Tibial nerve (tissue), 4 donors: ENCODE data around the gene MRPL44. TPM values are rescaled to one million over a fixed set of nuclear protein-coding genes. Genes with fewer than 3 reads are reported as not detected.

Experiments used
- DNase-seq, 2 donors: peaks; one replicate each; pipeline ENCODE4 v3.0.0-alpha.2; 2019; ENCODE audit warnings: low spot score in 2 of 2
- H3K27ac ChIP-seq, 4 donors: fragments of 200-600 bp; sonication (generic) in 3 of 4; one replicate each; pipeline ENCODE4 v1.5.1; 2017 to 2019; ENCODE audit warnings: mild to moderate bottlenecking in 1 of 4
- H3K27me3 ChIP-seq, 2 donors: fragments of 200-600 bp; sonication (generic) in 1 of 2; one replicate each; pipeline versions ENCODE4 v1.5.1 to v1.6.0; 2017 to 2019
- H3K36me3 ChIP-seq, 3 donors: fragments of 200-600 bp; sonication (generic); one replicate each; pipeline ENCODE4 v1.5.1; 2018 to 2019
- H3K4me1 ChIP-seq, 4 donors: fragments of 200-600 bp; sonication (generic) in 3 of 4; one replicate each; pipeline ENCODE4 v1.5.1; 2017 to 2019
- H3K4me3 ChIP-seq, 4 donors: fragments of 200-600 bp; sonication (generic) in 3 of 4; one replicate each; pipeline ENCODE4 v1.5.1; 2017 to 2019; ENCODE audit warnings: mild to moderate bottlenecking in 1 of 4, moderate library complexity in 1 of 4
- H3K9me3 ChIP-seq, 4 donors: fragments of 200-600 bp; sonication (generic) in 3 of 4; one replicate each; pipeline ENCODE4 v1.5.1; 2017 to 2019
- EP300 ChIP-seq, 2 donors: sonication (generic); formaldehyde crosslinking; IDR thresholded peaks; one replicate each; pipeline ENCODE4 v1.6.1; 2017; ENCODE audit warnings: antibody characterized with exemption in 2 of 2, mild to moderate bottlenecking in 1 of 2
- POLR2A ChIP-seq, 2 donors: fragments of 450-650 bp; IDR thresholded peaks; one replicate each; pipeline ENCODE4 v1.6.1; 2017; ENCODE audit warnings: antibody characterized with exemption in 2 of 2, mild to moderate bottlenecking in 2 of 2, moderate library complexity in 2 of 2
- WGBS, 2 donors: methylation state at CpG; one replicate each; pipeline ENCODE4 v1.1.5; 2018; 5-methylcytosine and 5-hydroxymethylcytosine counted together
- total RNA-seq, 4 donors: library from RNA; depleted of rRNA; stranded (reverse); fragments of >200 nt; gene quantifications; one replicate each; pipeline ENCODE4 v1.1.0, GENCODE V29; 2016
- TF ChIP-seq, protein P1 (sequence below), 5 experiments: fragments of 200-600 bp in 3 of 5; fragments of 450-650 bp in 2 of 5; sonication (generic) in 3 of 5; IDR thresholded peaks; one replicate each; pipeline ENCODE4 v1.5.1; 2016 to 2019; ENCODE audit warnings: antibody characterized with exemption in 5 of 5, mild to moderate bottlenecking in 3 of 5, moderate library complexity in 2 of 5

MRPL44 gene
- total RNA-seq, 4 donors from 2014 or later: 17.7 to 27.3 (median 20.2) TPM

DNA sequence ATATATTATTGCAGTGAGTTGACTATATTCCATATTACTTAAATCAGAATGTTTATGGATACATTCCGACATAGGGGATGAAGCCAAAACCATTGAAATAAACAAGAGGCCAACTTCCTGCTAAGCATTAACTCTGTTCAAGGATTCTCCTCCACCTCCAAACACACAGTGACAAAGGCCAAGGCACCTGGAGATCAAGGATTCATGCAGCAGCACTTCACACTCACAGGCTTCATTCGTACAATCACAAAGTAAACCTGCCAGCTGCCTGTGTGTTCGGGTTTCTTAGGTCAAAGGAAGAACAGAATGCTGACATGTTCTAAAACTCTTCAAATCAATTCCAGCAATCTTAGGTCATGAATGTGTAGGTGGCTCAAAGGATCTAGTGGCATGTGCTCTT, 35.0 kb upstream of the MRPL44 start:
- no peaks in the 10 kb centered on the region for H3K27me3 ChIP-seq
- WGBS, 2 donors: 78 to 86% methylated on average over 3 of the region's 3 CpGs

DNA sequence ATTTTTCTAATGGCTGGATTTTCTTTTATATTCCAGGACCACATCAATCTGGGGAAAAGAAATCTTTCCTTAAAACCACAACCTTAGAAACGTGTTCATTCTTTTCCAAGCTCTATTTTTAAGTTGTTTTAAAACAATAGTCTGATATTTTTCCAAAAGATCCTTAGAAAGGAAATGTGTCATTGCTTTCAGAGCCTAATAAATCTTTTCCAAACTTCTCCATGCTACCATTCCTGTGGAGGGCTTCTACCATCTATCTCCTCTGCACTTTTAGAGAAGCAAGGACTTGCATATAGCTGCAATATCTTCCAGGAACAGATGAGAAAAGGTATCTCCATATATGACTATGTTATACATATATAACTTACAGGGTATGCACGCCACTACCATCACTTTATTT, 33.3 kb upstream of the MRPL44 start:
- Histone ChIP-seq H3K27ac (no peak overlapping the region), H3K9me3 (peaks cover 0 to 7% (median 3%) of the 10 kb centered on the region in 4 donors), H3K36me3 (peaks cover 0 to 14% (median 0%) of the 10 kb centered on the region in 3 donors), H3K4me3 (no peak overlapping the region), H3K4me1 (peaks cover 0 to 11% (median 0%) of the 10 kb centered on the region in 4 donors), H3K27me3 (no peaks in the 10 kb centered on the region)
- DNase-seq: no peak
- 77 to 80% methylated on average over 2 of the region's 2 CpGs for WGBS, 2 donors
- TF ChIP-seq POLR2A (IDR thresholded peaks at IDR 0.05) (no peak), EP300 (IDR thresholded peaks at IDR 0.05) (no peak)
- TF ChIP-seq, protein P1, sequence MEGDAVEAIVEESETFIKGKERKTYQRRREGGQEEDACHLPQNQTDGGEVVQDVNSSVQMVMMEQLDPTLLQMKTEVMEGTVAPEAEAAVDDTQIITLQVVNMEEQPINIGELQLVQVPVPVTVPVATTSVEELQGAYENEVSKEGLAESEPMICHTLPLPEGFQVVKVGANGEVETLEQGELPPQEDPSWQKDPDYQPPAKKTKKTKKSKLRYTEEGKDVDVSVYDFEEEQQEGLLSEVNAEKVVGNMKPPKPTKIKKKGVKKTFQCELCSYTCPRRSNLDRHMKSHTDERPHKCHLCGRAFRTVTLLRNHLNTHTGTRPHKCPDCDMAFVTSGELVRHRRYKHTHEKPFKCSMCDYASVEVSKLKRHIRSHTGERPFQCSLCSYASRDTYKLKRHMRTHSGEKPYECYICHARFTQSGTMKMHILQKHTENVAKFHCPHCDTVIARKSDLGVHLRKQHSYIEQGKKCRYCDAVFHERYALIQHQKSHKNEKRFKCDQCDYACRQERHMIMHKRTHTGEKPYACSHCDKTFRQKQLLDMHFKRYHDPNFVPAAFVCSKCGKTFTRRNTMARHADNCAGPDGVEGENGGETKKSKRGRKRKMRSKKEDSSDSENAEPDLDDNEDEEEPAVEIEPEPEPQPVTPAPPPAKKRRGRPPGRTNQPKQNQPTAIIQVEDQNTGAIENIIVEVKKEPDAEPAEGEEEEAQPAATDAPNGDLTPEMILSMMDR (IDR thresholded peaks at IDR 0.05): no peak

More for the DNA sequence above, 35.0 kb upstream of the MRPL44 start:
- H3K36me3 ChIP-seq: peaks cover 0 to 13% (median 0%) of the 10 kb centered on the region in 3 donors
- peaks cover 0 to 3% (median 0%) of the 10 kb centered on the region in 4 donors for H3K4me1 ChIP-seq
- H3K9me3 ChIP-seq: peaks cover 0 to 6% (median 3%) of the 10 kb centered on the region in 4 donors
- H3K27ac ChIP-seq: no peak overlapping the region
- H3K4me3 ChIP-seq: no peak overlapping the region
- DNase-seq: no peak
- TF ChIP-seq POLR2A (IDR thresholded peaks at IDR 0.05): no peak
- TF ChIP-seq, protein P1 (IDR thresholded peaks at IDR 0.05): no peak
- TF ChIP-seq EP300 (IDR thresholded peaks at IDR 0.05): no peak

DNA sequence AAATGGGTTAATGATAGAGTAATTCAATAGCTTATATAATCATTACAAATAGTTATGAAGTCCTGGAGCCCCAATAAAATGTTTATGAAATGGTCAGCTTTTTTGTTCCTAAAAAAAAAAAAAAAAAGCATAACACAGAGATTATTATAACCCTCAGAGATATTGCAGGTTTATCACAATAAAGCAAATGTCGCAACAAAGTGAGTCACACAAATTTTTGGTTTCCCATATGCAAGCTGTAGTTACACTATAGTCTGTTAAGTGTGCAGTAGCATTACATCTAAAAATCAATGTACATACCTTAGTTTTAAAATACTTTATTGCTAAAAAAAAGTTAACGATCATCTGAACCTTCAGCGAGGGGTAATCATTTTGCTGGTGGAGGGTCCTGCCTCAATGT, 32.2 kb upstream of the MRPL44 start:
- H3K9me3 ChIP-seq: peaks cover 0 to 7% (median 3%) of the 10 kb centered on the region in 4 donors
- 96 to 97% methylated on average over 3 of the region's 3 CpGs for WGBS, 2 donors
- no peak overlapping the region for H3K4me3 ChIP-seq
- peaks cover 0 to 14% (median 0%) of the 10 kb centered on the region in 3 donors for H3K36me3 ChIP-seq
- TF ChIP-seq, protein P1 (IDR thresholded peaks at IDR 0.05): no peak
- TF ChIP-seq EP300 (IDR thresholded peaks at IDR 0.05): no peak
- no peak for TF ChIP-seq POLR2A (IDR thresholded peaks at IDR 0.05)
- H3K27me3 ChIP-seq: no peaks in the 10 kb centered on the region
- peaks cover 0 to 10% (median 1%) of the 10 kb centered on the region in 4 donors for H3K4me1 ChIP-seq
- H3K27ac ChIP-seq: no peak overlapping the region
- DNase-seq: no peak

DNA sequence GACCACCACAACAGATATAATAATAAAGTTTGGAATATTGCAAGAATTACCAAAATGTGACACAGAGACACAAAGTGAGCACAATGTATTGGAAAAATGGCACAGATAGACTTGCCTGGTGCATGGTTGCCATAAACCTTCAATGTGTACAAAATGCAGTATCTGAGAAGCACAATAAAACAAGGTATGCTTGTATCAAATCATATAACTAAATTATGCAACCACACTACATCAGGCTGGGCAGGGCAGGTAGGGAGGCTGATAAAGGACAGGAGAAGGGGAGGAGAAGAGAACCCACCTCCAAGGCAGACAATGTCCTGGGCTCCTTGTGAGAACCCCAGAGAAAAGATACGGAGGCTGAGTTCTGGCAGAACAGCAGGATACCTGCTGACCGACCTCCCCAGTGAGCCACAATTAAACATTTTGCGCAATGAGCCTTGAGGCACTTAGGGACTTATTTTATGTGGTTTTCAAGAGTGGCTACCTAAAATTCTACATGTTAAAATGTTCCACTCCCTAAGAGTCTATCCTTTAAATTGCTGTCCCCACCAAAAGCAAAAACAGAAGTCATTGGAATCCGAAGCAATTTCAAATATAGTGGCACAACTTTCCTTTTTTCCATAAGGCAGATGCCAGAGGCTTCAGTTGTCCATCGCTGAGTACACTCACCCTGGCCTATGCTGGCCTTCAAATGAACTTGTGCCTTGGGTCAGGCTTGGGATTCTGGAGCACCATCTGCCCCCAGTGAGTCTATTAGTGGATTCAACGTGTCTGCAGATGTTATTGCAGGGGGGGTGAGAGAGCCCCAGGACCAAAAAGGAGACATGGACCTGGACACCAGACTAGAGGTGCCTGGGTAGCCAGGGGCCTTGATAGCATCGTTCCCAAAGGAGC, 28.9 kb upstream of the MRPL44 start:
- no peak overlapping the region for H3K27ac ChIP-seq
- DNase-seq: no peak
- 89 to 91% methylated on average over 7 of the region's 7 CpGs for WGBS, 2 donors
- TF ChIP-seq POLR2A (IDR thresholded peaks at IDR 0.05): no peak
- TF ChIP-seq EP300 (IDR thresholded peaks at IDR 0.05): no peak
- TF ChIP-seq, protein P1 (IDR thresholded peaks at IDR 0.05): no peak
- H3K4me3 ChIP-seq: no peak overlapping the region
- no peaks in the 10 kb centered on the region for H3K27me3 ChIP-seq
- H3K4me1 ChIP-seq: peaks cover 0 to 35% (median 8%) of the 10 kb centered on the region in 4 donors
- peaks cover 0 to 14% (median 0%) of the 10 kb centered on the region in 3 donors for H3K36me3 ChIP-seq
- H3K9me3 ChIP-seq: peaks cover 0 to 7% (median 3%) of the 10 kb centered on the region in 4 donors

DNA sequence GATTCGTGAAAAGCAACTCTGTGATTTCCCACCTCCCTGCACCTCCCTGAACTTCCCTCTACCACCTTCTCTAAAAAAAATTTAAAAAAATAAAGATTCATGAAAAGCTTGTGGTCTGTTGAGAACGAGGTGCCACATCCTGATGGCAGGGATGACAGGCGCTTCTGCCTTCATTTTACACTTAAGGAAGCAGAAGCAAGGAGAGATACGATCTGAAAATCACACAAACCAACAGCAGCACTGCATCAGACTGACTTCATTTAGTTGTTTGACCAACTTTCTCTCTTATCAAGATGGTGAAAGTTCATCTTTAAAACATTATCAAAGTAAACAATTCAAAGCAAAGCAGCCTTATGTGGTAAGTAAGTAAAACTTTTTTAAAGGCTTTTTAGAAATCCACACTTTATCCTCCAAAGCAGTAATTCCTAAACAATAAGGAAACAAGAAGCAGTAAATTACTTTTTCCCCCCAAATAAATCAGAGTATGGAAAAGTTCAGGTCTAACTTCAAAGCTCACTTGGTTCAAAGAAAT, 27.6 kb upstream of the MRPL44 start:
- no peaks in the 10 kb centered on the region for H3K27me3 ChIP-seq
- peaks cover 0 to 14% (median 0%) of the 10 kb centered on the region in 3 donors for H3K36me3 ChIP-seq
- WGBS, 2 donors: 58 to 61% methylated on average over 4 of the region's 4 CpGs
- TF ChIP-seq EP300 (IDR thresholded peaks at IDR 0.05) (no peak), POLR2A (IDR thresholded peaks at IDR 0.05) (no peak)
- TF ChIP-seq, protein P1 (IDR thresholded peaks at IDR 0.05): no peak
- peaks cover 0 to 7% (median 3%) of the 10 kb centered on the region in 4 donors for H3K9me3 ChIP-seq
- DNase-seq: no peak
- H3K4me3 ChIP-seq: no peak overlapping the region
- H3K4me1 ChIP-seq: peaks cover 0 to 47% (median 16%) of the 10 kb centered on the region in 4 donors
- H3K27ac ChIP-seq: peak overlapping the region in 1 of 4 donors; percentile 15
